ENCODE measurements around the gene CHPF2.
A peak's percentile ranks its signal among the peaks of the same experiment; 100 is the strongest.

The CHPF2 gene

DNA sequence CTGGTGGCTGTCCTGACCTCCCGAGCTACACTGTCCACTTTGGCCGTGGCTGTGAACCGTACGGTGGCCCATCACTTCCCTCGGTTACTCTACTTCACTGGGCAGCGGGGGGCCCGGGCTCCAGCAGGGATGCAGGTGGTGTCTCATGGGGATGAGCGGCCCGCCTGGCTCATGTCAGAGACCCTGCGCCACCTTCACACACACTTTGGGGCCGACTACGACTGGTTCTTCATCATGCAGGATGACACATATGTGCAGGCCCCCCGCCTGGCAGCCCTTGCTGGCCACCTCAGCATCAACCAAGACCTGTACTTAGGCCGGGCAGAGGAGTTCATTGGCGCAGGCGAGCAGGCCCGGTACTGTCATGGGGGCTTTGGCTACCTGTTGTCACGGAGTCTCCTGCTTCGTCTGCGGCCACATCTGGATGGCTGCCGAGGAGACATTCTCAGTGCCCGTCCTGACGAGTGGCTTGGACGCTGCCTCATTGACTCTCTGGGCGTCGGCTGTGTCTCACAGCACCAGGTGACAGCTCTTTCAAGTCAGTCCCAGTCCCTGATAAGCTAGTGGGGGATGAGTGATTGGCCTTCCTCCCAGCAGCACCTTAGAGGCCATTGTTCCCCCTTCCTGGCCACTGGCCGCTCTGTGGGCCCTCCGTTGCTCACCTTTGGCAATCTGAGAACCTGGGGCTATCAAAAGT, 3.0 kb downstream of the CHPF2 start:
- no peak for DNase-seq

- DNase-seq = no peak
Measured at GRCh38 chr7:151236406-151236805, 4.1 kb downstream of the CHPF2 start.

DNA sequence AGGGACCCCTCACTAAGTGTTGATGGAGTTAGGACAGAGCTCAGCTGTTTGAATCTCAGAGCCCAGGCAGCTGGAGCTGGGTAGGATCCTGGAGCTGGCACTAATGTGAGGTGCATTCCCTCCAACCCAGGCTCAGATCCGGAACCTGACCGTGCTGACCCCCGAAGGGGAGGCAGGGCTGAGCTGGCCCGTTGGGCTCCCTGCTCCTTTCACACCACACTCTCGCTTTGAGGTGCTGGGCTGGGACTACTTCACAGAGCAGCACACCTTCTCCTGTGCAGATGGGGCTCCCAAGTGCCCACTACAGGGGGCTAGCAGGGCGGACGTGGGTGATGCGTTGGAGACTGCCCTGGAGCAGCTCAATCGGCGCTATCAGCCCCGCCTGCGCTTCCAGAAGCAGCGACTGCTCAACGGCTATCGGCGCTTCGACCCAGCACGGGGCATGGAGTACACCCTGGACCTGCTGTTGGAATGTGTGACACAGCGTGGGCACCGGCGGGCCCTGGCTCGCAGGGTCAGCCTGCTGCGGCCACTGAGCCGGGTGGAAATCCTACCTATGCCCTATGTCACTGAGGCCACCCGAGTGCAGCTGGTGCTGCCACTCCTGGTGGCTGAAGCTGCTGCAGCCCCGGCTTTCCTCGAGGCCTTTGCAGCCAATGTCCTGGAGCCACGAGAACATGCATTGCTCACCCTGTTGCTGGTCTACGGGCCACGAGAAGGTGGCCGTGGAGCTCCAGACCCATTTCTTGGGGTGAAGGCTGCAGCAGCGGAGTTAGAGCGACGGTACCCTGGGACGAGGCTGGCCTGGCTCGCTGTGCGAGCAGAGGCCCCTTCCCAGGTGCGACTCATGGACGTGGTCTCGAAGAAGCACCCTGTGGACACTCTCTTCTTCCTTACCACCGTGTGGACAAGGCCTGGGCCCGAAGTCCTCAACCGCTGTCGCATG, 5.2 kb downstream of the CHPF2 start:
- no peak for DNase-seq

GRCh38 chr7:151238190-151238810, 6.0 kb downstream of the CHPF2 start:
- DNase-seq = no peak

GRCh38 chr7:151238924-151239836, 6.9 kb downstream of the CHPF2 start:
- DNase-seq = no peak

- no peak for DNase-seq
Measured at GRCh38 chr7:151239837-151240459, 7.7 kb downstream of the CHPF2 start.

DNA sequence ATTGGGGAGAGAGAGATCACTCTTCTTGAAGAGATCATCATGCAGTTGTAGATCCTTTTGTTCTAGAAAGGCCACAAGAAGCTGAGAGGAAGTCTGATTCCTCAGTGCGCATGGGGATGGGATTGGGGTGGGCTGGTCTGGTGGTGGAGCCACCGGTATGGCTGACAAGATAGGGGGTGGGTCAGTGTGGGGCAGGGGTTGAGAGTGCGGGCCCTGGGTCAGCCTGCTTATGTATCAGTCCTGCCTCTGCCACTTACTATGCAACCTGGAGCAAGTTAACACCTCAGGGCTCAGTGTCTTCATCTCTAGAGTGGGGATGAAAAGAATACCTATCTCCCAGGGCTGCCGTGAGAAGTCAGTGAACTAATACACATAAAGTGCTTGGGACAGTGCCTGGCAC, 8.3 kb downstream of the CHPF2 start:
- DNase-seq = no peak

DNA sequence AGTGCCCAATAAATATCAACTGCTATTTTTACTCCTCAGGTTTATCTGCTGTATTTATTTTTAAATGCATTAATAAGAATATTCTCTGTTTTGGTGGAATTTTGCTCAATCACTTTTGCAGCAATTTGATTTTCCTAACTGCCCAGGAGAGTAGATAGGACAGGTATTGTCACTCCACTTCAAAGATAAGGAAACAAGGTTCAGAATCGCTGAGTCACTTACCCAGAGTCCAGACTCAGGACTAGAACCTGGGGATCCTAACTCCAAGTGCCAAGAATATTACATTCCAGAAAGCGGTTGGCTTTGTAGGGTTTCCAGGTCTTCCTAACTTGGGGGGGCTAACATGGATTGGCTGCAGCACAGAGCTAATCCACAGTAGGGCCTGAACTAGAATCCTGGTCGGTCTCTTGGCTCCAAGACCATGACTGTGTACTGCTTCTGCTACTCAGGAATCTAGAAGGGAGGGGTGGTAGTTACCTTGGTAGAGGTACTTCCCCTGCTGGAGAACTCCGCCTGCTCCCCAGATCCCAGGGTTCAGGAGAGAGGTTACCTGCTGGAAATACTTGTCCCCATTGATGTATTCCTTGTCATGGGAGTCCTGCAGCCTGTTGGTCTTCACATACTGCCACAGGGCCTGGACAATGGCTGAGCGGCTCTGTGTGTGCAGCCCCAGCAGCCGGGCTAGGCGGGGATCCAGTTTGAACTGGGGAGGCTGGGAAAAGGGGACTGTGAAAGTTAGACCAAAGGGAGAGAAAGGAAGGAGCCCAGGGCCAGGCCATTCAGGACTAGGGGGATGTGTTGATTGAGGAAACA, 8.9 kb downstream of the CHPF2 start:
- DNase-seq = no peak

- DNase-seq = no peak
Measured at GRCh38 chr7:151241755-151242096, 9.4 kb downstream of the CHPF2 start.

DNA sequence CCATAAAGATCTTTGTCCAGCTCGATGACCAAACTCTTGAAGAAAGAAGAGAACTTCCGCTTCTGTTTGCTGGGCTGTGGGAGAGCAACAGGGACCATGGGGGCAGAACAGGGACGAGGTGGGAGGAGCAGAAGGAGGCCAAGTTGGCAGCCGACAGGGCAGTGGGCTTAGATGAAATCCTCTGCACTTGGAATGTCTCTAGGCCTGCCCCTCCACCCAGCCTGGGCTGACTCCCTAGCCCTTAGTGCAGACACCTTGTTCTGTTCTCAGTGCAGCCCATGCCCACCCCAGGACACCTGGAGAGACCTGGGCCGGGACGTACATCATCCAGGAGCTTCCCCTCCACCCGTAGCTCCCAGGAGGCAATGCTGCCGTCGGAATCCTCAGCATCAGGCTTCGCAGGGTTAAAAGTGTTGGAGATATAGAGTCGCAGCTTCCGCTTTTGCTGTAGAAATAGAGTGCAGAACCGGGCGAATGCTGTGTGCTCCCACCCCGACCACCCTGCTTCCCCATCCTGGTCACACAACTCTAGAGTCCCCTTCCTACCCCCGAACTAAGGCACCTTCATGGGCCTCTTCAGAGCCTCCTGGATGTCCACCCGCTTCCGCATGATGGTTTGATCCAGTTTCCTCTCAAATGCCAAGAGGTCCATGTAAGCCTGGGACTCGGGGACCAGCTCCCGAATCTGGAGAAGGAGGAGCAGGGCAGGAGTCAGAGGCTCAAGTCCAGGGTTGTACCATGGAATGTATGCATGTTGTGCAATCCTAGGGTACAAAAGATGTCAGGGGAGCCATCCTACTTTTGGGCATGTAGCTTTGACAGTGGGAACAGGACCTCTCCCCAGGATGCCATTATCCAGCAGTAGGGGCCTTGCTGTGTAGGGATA, 10.1 kb downstream of the CHPF2 start:
- no peak for DNase-seq

GRCh38 chr7:151243045-151243349, 10.7 kb downstream of the CHPF2 start:
- DNase-seq = no peak

- peak; percentile 32 to 65 (median 52) for DNase-seq
Measured at GRCh38 chr7:151243408-151244195, 11.3 kb downstream of the CHPF2 start.

- DNase-seq = peak in 5 of 6 experiments; percentile 5 to 64 (median 54)
Measured at GRCh38 chr7:151244196-151244840, 12.0 kb downstream of the CHPF2 start.

GRCh38 chr7:151244841-151245346, 12.6 kb downstream of the CHPF2 start:
- DNase-seq = peak in 2 of 6 experiments; percentile 26 to 28

GRCh38 chr7:151245360-151246101, 13.2 kb downstream of the CHPF2 start:
- peak; percentile 27 to 75 (median 62) for DNase-seq

GRCh38 chr7:151246102-151246850, 14.0 kb downstream of the CHPF2 start:
- DNase-seq = no peak
